HCT116 (cell line): ENCODE data around the gene GLDN. TPM values are rescaled to one million over a fixed set of nuclear protein-coding genes. Genes with fewer than 3 reads are reported as not detected.

Experiments
- ATAC-seq: fragments of 200-7000 bp; cut with Tn5 transposase; 2 replicates; pipeline ENCODE4 v1.9.1; 2020; ENCODE audit warnings: mild to moderate bottlenecking, moderate library complexity
- BruUV-seq: library from RNA; stranded (reverse); fragments of 400-500 nt; replicated peaks from 2 replicates; lab custom pipeline; 2021; lab: Mats Ljungman, UMichigan
- CTCF ChIA-PET: fragments of 300-600 bp; sonication (Branson Sonifier 250); formaldehyde crosslinking; loops from one replicate; lab custom pipeline; 2021; ENCODE audit warnings: antibody characterized with exemption; lab: Charles Lee
- POLR2A ChIA-PET: fragments of 300-600, 350-600 bp; sonication (Branson Sonifier 250); formaldehyde crosslinking; loops from one replicate; lab custom pipeline; 2021; ENCODE audit warnings: antibody characterized with exemption; lab: Charles Lee
- RAD21 ChIA-PET, 2 experiments: fragments of 300-600 bp; sonication (Branson Sonifier 250); formaldehyde crosslinking; loops; one replicate each; lab custom pipeline; 2023; ENCODE audit warnings: low total read pairs in 2 of 2; ENCODE audit not compliant: uncharacterized antibody in 2 of 2, unreplicated experiment in 2 of 2, low non-redundant PET in 1 of 2; lab: Charles Lee
- DNase-seq: peaks from one replicate; pipeline ENCODE4 v3.0.0-alpha.2; 2010; ENCODE audit warnings: low read depth, low spot score
- H2AFZ ChIP-seq: fragments of 200-600 bp; shearing (Covaris generic), sonication (generic); 2 replicates; pipeline ENCODE4 v1.6.1; 2017; ENCODE audit warnings: low read depth, mixed run types, mixed read lengths, antibody characterized with exemption, low read length; ENCODE audit not compliant: poor library complexity, severe bottlenecking
- H3K27ac ChIP-seq: 2 replicates; pipeline ENCODE4 v1.5.1; 2012; ENCODE audit warnings: low read depth, low read length
- H3K27me3 ChIP-seq: fragments of 200-600 bp; sonication (generic); 2 replicates; pipeline ENCODE4 v1.6.1; 2016; ENCODE audit warnings: mixed run types, low read length, mixed read lengths; ENCODE audit not compliant: insufficient read depth
- H3K36me3 ChIP-seq, 2 experiments: fragments of 200-500 bp in 1 of 2; fragments of 200-600 bp in 1 of 2; sonication (Bioruptor generic) in 1 of 2; sonication (generic) in 1 of 2; 2 replicates each; pipeline versions ENCODE4 v1.5.1 to v1.6.1; 2014 to 2016; ENCODE audit warnings: low read length in 2 of 2, inconsistent platforms in 1 of 2, mixed read lengths in 1 of 2, mixed run types in 1 of 2; ENCODE audit not compliant: insufficient read depth in 2 of 2, control insufficient read depth in 1 of 2
- H3K4me1 ChIP-seq, 2 experiments: fragments of 200-600 bp in 1 of 2; sonication (generic) in 1 of 2; 2 replicates each; pipeline versions ENCODE4 v1.5.1 to v1.6.1; 2012 to 2017; ENCODE audit warnings: low read length in 2 of 2, inconsistent platforms in 1 of 2, mild to moderate bottlenecking in 1 of 2, mixed read lengths in 1 of 2, mixed run types in 1 of 2, moderate library complexity in 1 of 2; ENCODE audit not compliant: insufficient read depth in 2 of 2, control insufficient read depth in 1 of 2
- H3K4me2 ChIP-seq: fragments of 200-600 bp; sonication (generic); 2 replicates; pipeline ENCODE4 v1.6.1; 2017; ENCODE audit warnings: mixed run types, low read length, mixed read lengths
- H3K4me3 ChIP-seq, 2 experiments: fragments of 200-600 bp in 1 of 2; sonication (generic) in 1 of 2; replicated peaks in 1 of 2; 2 replicates each; pipeline ENCODE4 v1.5.1; 2011 to 2016; ENCODE audit warnings: low read length in 2 of 2, control low read depth in 1 of 2, low read depth in 1 of 2, mild to moderate bottlenecking in 1 of 2, mixed read lengths in 1 of 2, mixed run types in 1 of 2
- H3K79me2 ChIP-seq: fragments of 200-600 bp; sonication (generic); 2 replicates; pipeline ENCODE4 v1.6.1; 2017; ENCODE audit warnings: mild to moderate bottlenecking, mixed run types, low read length, moderate library complexity, mixed read lengths; ENCODE audit not compliant: insufficient read depth
- H3K9ac ChIP-seq: fragments of 200-600 bp; sonication (generic); 2 replicates; pipeline ENCODE4 v1.6.1; 2016; ENCODE audit warnings: low read length, mixed read lengths
- H3K9me2 ChIP-seq: fragments of 200-600 bp; sonication (generic), shearing (Covaris generic); 2 replicates; pipeline ENCODE4 v1.6.1; 2017; ENCODE audit warnings: mixed run types, mild to moderate bottlenecking, moderate library complexity; ENCODE audit not compliant: insufficient read depth
- H3K9me3 ChIP-seq, 2 experiments: fragments of 200-500 bp in 1 of 2; fragments of 200-600 bp in 1 of 2; sonication (Bioruptor generic) in 1 of 2; sonication (generic) in 1 of 2; 2 replicates each; pipeline ENCODE4 v1.6.1; 2014 to 2017; ENCODE audit warnings: low read length in 2 of 2, mixed read lengths in 2 of 2, inconsistent platforms in 1 of 2, low read depth in 1 of 2, mild to moderate bottlenecking in 1 of 2, mixed run types in 1 of 2, moderate library complexity in 1 of 2; ENCODE audit not compliant: control insufficient read depth in 1 of 2, insufficient read depth in 1 of 2
- H4K20me1 ChIP-seq: fragments of 200-600 bp; sonication (generic), shearing (Covaris generic); 2 replicates; pipeline ENCODE4 v1.6.1; 2017; ENCODE audit warnings: mixed run types, mild to moderate bottlenecking, moderate library complexity; ENCODE audit not compliant: insufficient read depth
- CBX3 ChIP-seq: IDR thresholded peaks from 2 replicates; pipeline ENCODE4 v1.6.1; 2012; ENCODE audit warnings: low read depth
- CEBPB ChIP-seq: IDR thresholded peaks from 2 replicates; pipeline ENCODE4 v1.6.1; 2012; ENCODE audit warnings: low read depth
- CTCF ChIP-seq, 3 experiments: fragments of 200-600 bp in 1 of 3; sonication (generic) in 1 of 3; IDR thresholded peaks in 2 of 3; conservative IDR thresholded peaks in 1 of 3; 2 replicates each; pipeline ENCODE4 v1.5.1; 2012 to 2017; ENCODE audit warnings: low read depth in 2 of 3, low read length in 2 of 3, antibody characterized with exemption in 1 of 3, borderline replicate concordance in 1 of 3, control low read depth in 1 of 3, mild to moderate bottlenecking in 1 of 3, mixed read lengths in 1 of 3, mixed run types in 1 of 3, moderate library complexity in 1 of 3; ENCODE audit not compliant: insufficient read depth in 1 of 3
- EGR1 ChIP-seq: IDR thresholded peaks from 2 replicates; pipeline ENCODE4 v1.6.1; 2012; ENCODE audit warnings: low read depth
- ELF1 ChIP-seq: IDR thresholded peaks from 2 replicates; pipeline ENCODE4 v1.6.1; 2012; ENCODE audit warnings: low read depth, borderline replicate concordance
- EZH2 ChIP-seq: fragments of 200-600 bp; sonication (generic); IDR thresholded peaks from 2 replicates; pipeline ENCODE4 v1.6.1; 2017; ENCODE audit warnings: antibody characterized with exemption, mixed run types
- EZH2phosphoT487 ChIP-seq: fragments of 200-600 bp; IDR thresholded peaks from 2 replicates; pipeline ENCODE4 v1.6.1; 2018; ENCODE audit warnings: antibody characterized with exemption, borderline replicate concordance
- MAX ChIP-seq: IDR thresholded peaks from 2 replicates; pipeline ENCODE4 v1.6.1; 2012
- POLR2AphosphoS5 ChIP-seq: IDR thresholded peaks from 2 replicates; pipeline ENCODE4 v1.6.1; 2011; ENCODE audit warnings: mild to moderate bottlenecking, low read depth, low read length, moderate library complexity
- RAD21 ChIP-seq: IDR thresholded peaks from 2 replicates; pipeline ENCODE4 v1.6.1; 2012; ENCODE audit warnings: low read depth, mild to moderate bottlenecking
- SRF ChIP-seq: IDR thresholded peaks from 2 replicates; pipeline ENCODE4 v1.6.1; 2012; ENCODE audit warnings: low read depth
- TCF7L2 ChIP-seq: IDR thresholded peaks from 2 replicates; pipeline ENCODE4 v1.7.0; 2011; ENCODE audit warnings: borderline replicate concordance, inconsistent platforms; ENCODE audit not compliant: insufficient read depth, insufficient read length; ENCODE audit errors: extremely low read depth
- YY1 ChIP-seq: IDR thresholded peaks from 2 replicates; pipeline ENCODE4 v1.6.1; 2011; ENCODE audit warnings: low read length, low read depth, moderate library complexity, mild to moderate bottlenecking; ENCODE audit not compliant: insufficient replicate concordance; ENCODE audit errors: extremely low read depth
- ZBTB33 ChIP-seq: IDR thresholded peaks from 2 replicates; pipeline ENCODE4 v1.6.1; 2011; ENCODE audit warnings: mild to moderate bottlenecking, low read length, moderate library complexity; ENCODE audit not compliant: insufficient replicate concordance; ENCODE audit errors: extremely low read depth
- ZFX ChIP-seq: fragments of 450-650 bp; IDR thresholded peaks from 2 replicates; pipeline ENCODE4 v1.6.1; 2017
- ZNF274 ChIP-seq: fragments of 200-500 bp; sonication (Bioruptor generic); IDR thresholded peaks from 2 replicates; pipeline ENCODE4 v1.6.1; 2014; ENCODE audit warnings: mild to moderate bottlenecking, low read depth, low read length, inconsistent platforms
- intact Hi-C: fragments of 100-400 bp; cut with micrococcal nuclease; formaldehyde crosslinking; loops from 2 replicates; pipeline ENCODE4 v1.10.0; 2022
- total RNA-seq: library from RNA; stranded (reverse); gene quantifications from one replicate; pipeline ENCODE4 v1.2.1, GENCODE V29; 2021; ENCODE audit not compliant: unreplicated experiment
- TF ChIP-seq, protein P1 (sequence below): IDR thresholded peaks from 2 replicates; pipeline ENCODE4 v1.6.1; 2012

The GLDN gene
- total RNA-seq, 1 experiment from 2014 or later = 3.0 TPM

GRCh38 chr15:51327081-51327480 is 14.4 kb upstream of the GLDN start:
- no peaks in the 10 kb centered on the region for H4K20me1 ChIP-seq
- ATAC-seq (no peak), DNase-seq (no peak)
- H3K4me1 ChIP-seq = no peaks in the 10 kb centered on the region
- H3K9me3 ChIP-seq = no peaks in the 10 kb centered on the region
- CTCF ChIA-PET = no interaction called here
- H3K4me2 ChIP-seq = no peak overlapping the region
- POLR2A ChIA-PET = no interaction called here
- no peak overlapping the region for H3K27ac ChIP-seq
- H3K79me2 ChIP-seq = no peaks in the 10 kb centered on the region
- H3K4me3 ChIP-seq = no peak overlapping the region
- BruUV-seq = no TSS peak
- H2AFZ ChIP-seq = no peak overlapping the region
- no peaks in the 10 kb centered on the region for H3K9me2 ChIP-seq
- H3K27me3 ChIP-seq = no peaks in the 10 kb centered on the region
- no peaks in the 10 kb centered on the region for H3K36me3 ChIP-seq
- no peak for TF ChIP-seq YY1
- TF ChIP-seq EZH2phosphoT487 = no peak
- no peak for TF ChIP-seq ZNF274
- no peak for TF ChIP-seq ELF1
- no peak for TF ChIP-seq MAX
- no peak for TF ChIP-seq ZBTB33
- TF ChIP-seq, protein P1, sequence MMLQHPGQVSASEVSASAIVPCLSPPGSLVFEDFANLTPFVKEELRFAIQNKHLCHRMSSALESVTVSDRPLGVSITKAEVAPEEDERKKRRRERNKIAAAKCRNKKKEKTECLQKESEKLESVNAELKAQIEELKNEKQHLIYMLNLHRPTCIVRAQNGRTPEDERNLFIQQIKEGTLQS = no peak
- no peak for TF ChIP-seq CTCF (IDR thresholded peaks at IDR 0.05 in 2 of 3, conservative IDR thresholded peaks at IDR 0.05 in 1 of 3; ENCODE audit: borderline replicate concordance in 1 of 3, insufficient read depth in 1 of 3, low read depth in 2 of 3, low read length in 2 of 3)
- TF ChIP-seq RAD21 = no peak
- TF ChIP-seq CBX3 = no peak
- no peak for TF ChIP-seq ZFX
- TF ChIP-seq POLR2AphosphoS5 = no peak
- no peak for TF ChIP-seq SRF
- no peak for TF ChIP-seq TCF7L2
- TF ChIP-seq EZH2 = no peak
- no peak for TF ChIP-seq CEBPB
- no peak for TF ChIP-seq EGR1
- TF ChIP-seq, all 23 proteins: peak for 0
- RAD21 ChIA-PET = no interaction called here
- H3K9ac ChIP-seq = no peak overlapping the region
- intact Hi-C loops = no loop called here
